NCI-H2107 treated with DMSO at 0.1 percent for 48 hours (cell line): ENCODE data around the gene ENOX1.

Experiments
- DNase-seq: peaks from one replicate; lab custom pipeline; 2025; ENCODE audit not compliant: unreplicated experiment; lab: John Stamatoyannopoulos, UW

ENOX1 gene

DNA sequence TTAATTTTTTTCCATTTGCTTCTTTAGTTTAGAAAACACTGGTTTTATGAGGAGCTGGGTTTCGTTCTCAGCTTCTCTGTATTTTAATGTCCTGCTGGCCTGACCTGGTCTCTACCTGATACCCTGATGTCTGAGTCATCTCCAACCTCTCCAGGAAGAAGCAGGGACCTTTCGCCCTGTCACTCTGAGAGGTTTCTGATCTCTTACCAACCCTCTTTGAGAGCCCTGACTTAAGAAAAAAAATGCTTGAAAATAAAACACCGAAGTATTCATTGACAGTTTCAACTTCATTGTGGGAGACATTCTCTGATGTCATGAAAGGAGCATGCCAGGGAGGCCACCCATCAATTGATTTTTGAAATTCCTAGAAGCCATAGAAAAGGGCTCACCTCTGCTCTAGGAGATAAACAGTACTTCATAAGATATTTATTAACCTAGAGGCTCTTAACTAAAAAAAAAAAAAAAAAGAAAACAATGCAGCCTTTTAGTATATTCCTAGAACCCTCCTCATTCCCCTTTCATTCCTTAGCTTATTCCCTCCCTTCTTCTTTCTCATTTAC lies 234.8 kb downstream of the ENOX1 start:
- DNase-seq: no peak

DNA sequence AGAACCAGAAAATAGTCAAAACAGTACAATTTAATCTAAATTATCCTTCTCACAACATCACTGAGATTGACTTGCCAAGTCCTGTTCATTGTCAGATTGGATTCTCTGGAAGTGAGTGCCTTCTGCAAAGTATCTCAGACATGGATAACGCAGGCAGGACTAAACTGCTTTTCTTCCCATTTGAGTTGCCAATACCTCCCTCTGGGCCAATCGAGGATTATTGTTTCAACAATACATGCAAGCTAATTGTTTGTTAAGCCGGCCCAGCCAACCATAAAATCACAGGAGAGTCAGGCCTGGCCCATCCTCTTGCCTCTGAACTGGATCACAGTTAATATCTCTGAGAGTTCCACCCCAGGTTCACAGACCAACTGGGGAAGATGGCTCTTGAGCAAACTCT lies 240.0 kb downstream of the ENOX1 start:
- no peak for DNase-seq

DNA sequence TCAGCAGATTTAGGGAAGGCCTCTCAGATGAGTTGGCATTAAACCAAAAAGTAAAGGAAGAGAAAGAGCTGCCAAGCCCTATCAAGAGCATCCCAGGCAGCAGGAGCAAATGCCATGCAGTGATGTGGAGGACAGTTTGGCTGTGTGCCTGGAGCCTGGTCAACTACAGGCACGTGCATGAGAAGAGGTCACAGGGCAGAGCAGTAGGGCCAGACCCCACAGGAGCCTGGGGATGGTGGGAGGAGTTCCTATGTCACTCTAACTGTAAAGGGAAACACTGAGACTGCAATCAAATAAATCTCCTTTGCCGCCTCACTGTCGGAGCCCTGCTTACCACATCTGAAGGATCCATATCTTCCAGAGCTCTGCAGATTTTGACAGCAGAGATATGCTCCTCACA lies 240.5 kb downstream of the ENOX1 start:
- no peak for DNase-seq

DNA sequence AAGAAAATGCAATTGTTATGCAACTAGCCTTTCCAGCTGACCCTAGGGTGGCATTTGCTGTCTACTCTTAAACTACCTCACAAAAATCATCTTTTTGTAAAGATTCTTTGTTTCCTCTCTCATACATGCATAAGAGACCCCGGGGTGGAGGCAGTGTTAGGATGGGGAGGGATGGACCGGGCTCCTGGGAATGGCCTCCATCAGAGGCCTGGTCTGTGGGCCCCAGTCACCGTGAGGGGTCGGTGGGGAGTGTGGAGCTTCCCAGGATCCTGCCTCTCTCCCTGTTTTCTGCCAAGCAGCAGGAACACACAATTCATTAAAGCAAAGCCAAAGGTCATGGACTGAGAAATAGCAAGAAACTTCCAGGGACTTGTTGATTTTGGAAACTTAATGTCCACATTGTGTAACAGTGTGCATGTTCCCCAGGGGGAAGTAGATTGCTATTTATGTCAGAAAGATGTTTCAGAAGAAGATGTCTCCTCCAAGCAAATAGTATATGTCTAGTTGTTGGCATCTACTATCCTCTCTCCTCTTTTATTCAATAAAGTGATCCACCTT lies 241.4 kb downstream of the ENOX1 start:
- DNase-seq: no peak

DNA sequence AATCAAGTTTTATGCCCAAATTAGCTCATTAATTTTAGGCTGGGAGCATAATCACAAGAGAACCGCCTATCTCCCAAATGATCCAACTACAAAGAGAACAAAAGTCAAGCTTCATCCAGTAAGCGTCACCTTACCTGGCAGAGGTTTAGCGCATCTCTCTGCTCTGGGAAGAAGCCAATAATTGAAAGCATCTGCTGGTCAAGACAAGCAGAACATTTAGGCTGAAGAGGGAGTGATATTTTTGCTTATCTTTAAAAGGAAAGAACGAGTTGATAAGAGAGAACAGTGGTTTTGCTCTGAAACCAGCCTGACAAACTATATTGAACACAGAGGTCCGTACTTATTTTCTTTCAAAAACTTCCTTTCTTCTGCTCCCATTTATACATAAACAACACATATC lies 242.1 kb downstream of the ENOX1 start:
- no peak for DNase-seq

DNA sequence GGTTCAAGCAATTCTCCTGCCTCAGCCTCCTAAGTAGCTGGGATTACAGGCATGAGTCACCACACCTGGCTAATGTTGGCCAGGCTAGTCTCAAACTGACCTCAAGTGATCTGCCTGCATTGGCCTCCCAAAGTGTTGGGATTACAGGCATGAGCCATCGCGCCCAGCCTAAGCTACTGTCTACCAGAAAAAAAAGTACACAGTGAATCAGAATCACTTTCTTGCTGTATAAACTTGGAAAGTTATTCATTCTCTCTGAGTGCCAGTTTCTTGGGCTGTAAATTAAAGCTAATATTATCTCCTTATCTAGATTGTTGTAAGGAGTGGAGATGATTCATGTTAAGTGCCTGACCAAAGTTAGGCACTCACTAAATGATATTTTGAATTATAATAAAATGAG lies 242.8 kb downstream of the ENOX1 start:
- no peak for DNase-seq

DNA sequence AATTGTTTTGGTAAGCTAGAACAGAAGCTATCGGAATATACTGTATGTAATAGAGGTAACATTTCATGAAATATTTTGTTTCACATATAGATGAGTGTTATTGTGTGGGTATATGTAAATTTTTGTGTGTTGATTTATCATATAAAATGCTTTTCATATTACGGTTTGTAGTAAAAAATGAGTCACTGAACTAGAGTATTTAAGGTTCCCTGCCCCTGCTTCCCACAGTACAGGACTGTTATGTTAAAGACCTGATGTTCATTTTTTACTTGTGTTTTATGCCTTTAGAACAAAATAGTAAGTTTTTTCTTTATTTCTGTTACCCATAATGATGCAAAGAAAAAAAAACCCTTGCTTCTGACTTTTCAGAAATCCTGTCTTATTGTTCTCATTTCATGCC lies 243.4 kb downstream of the ENOX1 start:
- DNase-seq: no peak

DNA sequence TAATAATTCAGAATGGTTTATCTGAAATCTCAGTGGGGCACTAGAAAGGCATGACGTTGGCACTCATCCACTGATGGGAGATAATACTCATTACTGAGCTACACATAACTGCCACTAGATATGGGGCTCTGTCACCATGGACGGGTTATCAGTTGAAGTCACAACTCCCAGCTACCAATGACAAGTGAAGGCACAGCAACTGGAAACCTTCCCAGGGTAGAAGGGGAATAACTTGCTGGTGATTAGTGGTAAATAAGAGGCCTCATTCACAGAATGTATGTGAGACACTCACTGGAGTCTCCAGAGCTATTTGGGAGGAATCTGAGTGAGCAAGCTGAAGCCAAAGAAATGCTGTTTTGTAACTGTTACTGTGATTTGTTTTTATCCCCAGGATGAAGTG lies 249.6 kb downstream of the ENOX1 start:
- DNase-seq: no peak

DNA sequence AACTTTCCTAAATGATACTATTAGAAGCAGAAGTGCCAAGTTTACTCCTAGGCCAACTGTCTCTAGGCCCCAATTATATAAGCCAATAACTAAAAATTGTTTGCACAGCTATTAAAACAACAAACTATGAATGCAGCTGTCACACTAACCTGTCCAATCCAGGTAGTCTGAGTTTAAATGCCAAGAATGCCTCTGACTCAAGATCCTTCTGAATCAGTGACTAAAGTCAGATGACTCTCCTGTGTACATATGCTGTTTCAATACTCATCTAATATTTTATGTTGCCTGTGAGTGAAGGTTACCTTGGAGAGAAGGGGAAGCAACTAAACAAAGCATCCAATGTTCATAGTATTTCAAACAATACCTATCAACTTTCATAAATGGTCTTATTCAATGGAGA lies 257.0 kb downstream of the ENOX1 start:
- DNase-seq: no peak

DNA sequence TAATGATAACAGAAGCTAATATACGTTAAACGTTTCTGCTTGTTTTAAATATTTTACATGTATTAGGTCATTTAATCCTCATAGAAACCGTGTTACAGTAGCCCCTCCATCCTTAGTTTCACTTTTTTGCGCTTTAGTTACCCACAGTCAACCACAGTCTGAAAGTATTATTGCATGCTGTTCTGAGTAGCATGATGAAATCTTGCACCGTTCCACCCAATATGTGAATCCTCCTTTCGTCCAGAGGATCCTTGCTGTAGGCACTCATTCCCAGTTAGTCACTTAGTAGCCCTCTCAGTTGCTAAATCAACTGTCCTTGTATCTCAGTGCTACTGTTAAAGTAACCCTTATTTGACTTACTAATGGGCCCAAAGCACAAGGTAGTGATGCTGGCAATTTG lies 257.8 kb downstream of the ENOX1 start:
- DNase-seq: no peak

DNA sequence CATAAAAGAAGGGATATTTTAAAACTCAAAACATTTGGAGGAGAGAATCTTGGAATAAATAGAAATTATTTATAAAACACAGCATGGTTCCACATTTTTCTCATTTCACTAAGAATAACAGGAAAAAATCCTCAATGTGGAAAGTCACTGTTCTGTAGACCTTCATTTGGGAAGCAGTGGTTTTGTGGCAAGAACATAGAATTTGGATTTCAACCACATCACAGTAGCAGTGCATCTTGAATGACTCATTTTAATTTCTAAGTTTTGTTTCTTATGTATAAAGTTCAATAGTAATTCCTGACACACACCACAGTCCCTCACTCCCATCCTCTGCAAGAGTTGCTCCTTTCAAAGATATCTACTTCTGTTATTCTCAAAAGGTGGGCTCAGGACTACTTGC lies 264.0 kb downstream of the ENOX1 start:
- no peak for DNase-seq

DNA sequence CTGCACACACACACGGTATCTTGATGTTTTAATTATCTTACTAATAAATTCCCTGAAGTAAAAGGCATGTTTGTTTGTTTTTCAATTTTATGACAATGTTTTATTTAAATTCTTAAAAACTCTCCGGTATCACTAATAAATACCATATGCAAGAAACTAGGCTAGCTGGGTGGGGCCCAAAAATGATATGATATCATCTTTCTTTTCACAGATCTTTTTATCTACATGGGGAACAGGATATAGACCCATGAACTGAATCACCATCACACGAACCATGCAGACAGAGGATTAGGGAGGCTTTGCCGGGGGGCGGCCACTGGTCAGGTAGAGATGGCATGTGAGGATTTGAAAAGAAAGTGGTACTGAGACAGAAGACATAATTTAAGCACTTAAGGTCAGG lies 266.4 kb downstream of the ENOX1 start:
- no peak for DNase-seq

DNA sequence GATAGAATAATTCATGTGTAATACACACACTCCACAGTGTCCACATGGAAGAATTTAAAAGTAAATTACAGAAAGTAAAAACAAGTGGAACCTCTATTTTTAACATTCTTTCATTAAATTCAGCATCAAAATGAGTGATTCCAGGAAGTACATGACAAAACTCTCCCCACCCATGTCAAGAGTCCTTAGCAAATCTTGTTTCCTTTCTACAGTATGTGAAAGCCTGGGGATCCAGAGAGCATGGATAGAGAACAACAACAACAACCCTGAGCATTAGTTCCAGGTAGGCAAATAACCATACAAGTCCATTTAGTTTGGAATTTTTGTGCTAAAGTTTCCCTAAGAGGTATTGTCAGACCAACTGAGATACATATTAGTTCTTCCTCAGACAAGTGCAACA lies 267.9 kb downstream of the ENOX1 start:
- no peak for DNase-seq

DNA sequence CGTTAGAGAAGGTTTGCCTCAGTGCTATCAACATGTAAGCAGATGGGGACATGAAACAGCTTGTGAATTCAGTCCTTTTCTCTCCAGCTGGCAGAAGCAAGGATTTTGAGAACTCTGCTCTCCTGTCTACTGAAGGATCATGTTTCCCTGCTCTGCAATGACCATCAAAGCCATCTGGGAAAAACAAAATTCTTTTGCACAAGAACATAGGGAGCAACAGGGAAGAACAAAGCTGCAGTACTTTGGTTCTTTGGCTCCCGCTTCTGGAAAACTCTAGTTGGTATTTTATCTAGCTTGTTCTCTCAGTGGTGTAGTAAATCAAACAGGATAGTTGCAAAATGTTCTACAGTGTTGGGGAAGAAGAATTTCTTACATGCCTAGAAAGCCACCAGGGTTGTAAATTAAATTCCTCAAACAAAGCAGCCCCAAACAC lies 270.4 kb downstream of the ENOX1 start:
- DNase-seq: peak; percentile 10

DNA sequence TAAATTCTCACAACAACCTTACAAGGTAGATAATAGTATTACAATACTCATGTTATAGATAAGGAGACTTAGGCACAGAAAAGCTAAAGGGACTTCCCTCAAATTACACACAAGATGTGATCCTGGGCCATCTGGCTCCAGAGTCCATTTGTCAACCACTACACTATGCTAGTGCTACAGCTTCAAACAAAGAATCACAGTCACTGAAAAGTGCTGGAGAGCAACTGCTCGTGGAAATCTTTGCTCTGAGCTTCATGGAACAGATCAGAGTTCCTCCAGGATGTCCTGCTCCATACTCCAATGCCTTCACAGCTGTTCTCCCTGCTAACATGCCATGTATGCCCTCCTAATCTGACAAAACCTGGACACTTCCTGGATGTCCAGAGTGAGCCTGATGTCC lies 271.2 kb downstream of the ENOX1 start:
- DNase-seq: no peak

DNA sequence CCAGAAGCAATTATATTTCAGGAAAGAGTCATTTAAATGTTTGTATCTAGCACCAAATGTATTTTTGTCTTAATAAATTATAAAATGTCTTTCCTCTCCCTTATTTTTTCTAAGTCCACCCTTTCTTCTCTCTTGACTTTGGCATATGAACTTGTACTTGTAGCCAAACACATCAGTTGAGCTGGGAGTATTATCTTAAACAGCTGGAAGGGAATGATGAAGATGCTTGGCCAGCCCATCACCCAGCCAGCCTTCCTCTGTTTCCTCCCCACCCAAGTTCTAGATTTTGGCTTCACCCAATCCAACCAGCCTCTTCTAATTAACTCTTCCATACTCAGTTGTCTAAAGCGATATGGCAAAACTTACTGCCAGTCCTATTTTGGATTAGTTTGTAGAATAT lies 272.5 kb downstream of the ENOX1 start:
- no peak for DNase-seq

DNA sequence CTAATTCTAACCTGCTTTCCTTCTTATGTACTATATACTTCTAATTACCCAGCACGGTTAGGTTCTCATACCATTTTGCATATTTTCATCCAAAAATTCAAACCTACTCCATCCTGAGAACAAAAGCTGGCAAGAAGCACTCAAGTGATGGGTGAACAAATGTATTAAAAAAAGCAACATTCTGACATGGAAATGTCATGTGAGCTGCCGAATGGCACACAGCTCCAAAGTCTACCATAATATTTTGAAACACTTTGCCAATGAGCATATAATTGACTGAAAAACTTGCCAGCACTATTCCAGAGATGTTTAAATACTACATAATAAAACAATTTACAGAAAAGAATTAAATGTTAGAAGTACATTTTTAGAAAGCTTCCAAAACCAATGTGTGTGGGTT lies 274.6 kb downstream of the ENOX1 start:
- DNase-seq: no peak

DNA sequence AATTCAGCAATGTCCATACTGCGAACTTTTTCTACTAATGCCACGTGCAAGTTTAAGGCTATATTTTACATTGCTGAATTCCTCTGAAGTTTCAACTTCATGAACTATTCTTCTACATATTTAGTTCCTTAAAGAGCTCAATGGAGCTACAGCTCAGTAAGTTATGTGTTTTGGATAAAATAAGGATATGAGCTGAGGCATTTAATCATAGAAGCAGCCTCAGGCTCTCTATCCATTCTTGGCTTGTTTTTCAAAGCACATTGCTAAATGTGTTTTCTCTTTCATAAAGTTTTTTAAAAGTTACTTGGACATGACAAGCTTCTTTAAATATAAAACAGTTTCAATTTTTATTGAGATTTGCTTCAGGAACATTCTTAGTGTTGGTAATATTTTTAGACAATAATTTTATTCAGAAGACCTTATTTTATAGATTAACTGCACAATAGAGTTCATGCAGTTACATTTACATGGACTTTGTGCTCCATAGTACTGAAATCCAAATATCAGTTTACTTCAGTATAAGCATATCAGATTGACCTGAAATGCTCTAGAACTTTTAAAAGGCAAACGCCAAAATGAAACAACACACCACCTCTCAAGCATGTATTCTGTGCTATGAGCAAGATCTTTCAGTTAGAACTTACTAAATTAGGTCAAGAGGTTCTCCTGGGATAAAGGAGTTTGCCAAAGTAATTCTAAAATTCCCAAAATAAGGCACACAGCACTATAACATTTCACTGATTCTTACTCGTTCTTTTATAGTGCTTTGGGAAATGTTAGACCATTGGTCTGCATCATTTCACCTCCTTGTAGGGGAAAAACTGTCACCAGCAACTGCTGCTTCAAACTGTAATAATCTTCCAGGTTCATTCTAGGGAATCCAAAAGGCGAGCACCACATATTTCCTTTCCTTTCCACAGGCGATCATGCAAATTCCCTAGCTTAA lies 275.5 kb downstream of the ENOX1 start:
- no peak for DNase-seq

DNA sequence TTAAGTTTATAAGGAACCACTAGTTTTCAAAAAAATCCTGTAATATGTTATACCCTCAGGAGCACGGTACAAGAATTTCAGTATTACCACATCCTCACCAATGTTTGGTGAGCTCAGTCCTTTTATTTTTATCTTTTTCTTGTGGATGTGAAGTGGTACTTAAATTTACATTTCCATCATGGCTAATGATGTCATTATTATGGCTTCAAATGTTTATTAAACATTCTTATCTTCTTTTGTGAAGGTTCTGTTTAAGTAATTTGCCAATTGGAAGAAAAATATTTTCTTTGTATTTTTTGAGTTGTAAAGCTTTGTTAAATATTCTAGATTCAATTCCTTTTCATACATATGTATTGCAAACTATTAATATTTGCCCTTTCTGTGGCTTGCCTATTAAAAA lies 291.0 kb downstream of the ENOX1 start:
- DNase-seq: no peak

DNA sequence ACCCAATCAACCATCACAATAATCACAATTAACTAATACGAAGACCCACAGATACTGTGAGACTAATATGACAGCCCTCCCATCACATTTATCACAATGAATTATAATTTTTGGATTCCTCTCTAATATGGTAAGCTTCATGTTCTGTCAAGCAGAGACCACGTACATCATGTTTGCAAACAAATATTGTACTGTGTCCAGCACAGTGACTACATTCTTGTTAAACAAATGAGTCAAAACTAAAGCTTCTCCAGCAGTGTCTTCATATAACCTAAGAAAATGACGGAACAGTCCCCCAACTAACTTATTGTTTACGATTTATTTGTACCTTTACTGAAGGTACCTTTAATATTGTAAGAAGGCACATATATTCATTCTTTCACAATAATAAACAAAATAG lies 292.6 kb downstream of the ENOX1 start:
- DNase-seq: no peak

DNA sequence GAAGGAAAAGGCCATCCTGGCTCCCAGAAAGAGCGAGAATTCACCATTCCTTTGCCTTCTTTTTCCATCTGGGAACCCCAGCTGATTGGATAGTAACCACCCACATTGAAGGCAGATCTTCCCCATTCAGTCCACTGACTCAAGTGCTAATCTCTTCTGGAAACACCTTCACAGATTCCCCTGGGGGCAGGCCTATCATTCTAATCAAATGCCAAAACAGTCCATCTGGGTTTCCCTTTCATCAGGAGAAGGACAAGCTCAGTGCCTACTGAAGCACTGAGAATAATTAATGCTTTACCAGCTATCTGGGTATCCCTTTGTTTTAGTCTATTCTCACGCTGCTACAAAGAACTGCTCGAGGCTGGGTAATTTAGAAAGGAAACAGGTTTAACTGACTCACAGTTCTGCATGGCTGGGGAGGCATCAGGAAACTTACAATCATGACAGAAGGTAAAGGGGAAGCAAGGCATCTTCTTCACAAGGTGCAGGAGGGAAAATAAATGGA lies 293.2 kb downstream of the ENOX1 start:
- DNase-seq: no peak

DNA sequence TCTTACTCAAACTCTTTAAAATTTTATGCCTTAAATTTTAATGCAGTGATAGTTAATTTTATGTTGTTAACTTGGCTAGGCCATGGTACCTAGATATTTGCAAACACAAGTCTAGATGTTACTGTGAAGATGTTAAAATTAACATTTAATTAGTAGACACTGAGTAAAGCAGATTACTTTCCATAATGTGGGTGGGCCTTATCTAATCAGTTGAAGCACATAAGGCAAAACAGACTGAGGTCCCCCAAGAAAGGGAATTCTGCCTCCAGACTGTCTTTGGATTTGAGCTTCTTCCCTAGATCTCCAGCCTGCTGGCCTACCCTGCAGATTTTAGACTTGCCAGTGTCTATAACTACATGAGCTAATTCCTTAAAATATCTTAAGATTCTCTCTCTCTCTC lies 294.0 kb downstream of the ENOX1 start:
- DNase-seq: no peak
